Colonic mucosa (tissue), 4 donors: ENCODE data around the gene MACROD2. TPM values are rescaled to one million over a fixed set of nuclear protein-coding genes. Genes with fewer than 3 reads are reported as not detected.

ENCODE experiments used
- DNase-seq: peaks from one replicate; pipeline ENCODE4 v3.0.0-alpha.2; 2020
- H3K27ac ChIP-seq: fragments of 200-600 bp; one replicate; pipeline ENCODE4 v1.8.0; 2021
- H3K27me3 ChIP-seq: fragments of 200-600 bp; one replicate; pipeline ENCODE4 v1.8.0; 2021
- H3K36me3 ChIP-seq: fragments of 200-600 bp; one replicate; pipeline ENCODE4 v1.8.0; 2021
- H3K4me1 ChIP-seq: fragments of 200-600 bp; one replicate; pipeline ENCODE4 v1.8.0; 2021; ENCODE audit warnings: mild to moderate bottlenecking
- H3K4me3 ChIP-seq: fragments of 200-600 bp; one replicate; pipeline ENCODE4 v1.8.0; 2021
- H3K9ac ChIP-seq, 2 donors: one replicate each; pipeline ENCODE4 v1.7.0; 2013; ENCODE audit warnings: control low read depth in 2 of 2, low read depth in 2 of 2, low read length in 2 of 2
- H3K9me3 ChIP-seq: fragments of 200-600 bp; one replicate; pipeline ENCODE4 v1.8.0; 2021
- intact Hi-C: fragments of 100-400 bp; cut with DNase I; formaldehyde crosslinking; loops from one replicate; pipeline ENCODE4 v1.14.1; 2022
- total RNA-seq, 2 donors: library from RNA; stranded (reverse); fragmentation: NEBNext Ultra II Directional in 1 of 2; extraction: Animal tissue kit (Norgen Biotek cat#: 25700) in 1 of 2; gene quantifications; one replicate each; pipeline ENCODE4 v1.2.1, GENCODE V29; 2021
- TF ChIP-seq, protein P1 (sequence below): fragments of 200-600 bp; IDR thresholded peaks from one replicate; pipeline ENCODE4 v1.8.0; 2022; ENCODE audit warnings: antibody characterized with exemption, mild to moderate bottlenecking
- donor health status: healthy.
- donor health status: DM: no; HTN: no; CAD: no.
- donor health status: DM: no; HTN: no; CAD: no.

MACROD2 gene
- total RNA-seq, 2 donors from 2014 or later, result 3.2 to 3.3 TPM

- DNase-seq, result no peak
- no peak overlapping the region for H3K9ac ChIP-seq
- no peak overlapping the region for H3K27ac ChIP-seq
- no peaks in the 10 kb centered on the region for H3K36me3 ChIP-seq
- no peak overlapping the region for H3K4me3 ChIP-seq
- H3K27me3 ChIP-seq, result no peaks in the 10 kb centered on the region
- intact Hi-C loops, result no loop called here
- TF ChIP-seq, protein P1, sequence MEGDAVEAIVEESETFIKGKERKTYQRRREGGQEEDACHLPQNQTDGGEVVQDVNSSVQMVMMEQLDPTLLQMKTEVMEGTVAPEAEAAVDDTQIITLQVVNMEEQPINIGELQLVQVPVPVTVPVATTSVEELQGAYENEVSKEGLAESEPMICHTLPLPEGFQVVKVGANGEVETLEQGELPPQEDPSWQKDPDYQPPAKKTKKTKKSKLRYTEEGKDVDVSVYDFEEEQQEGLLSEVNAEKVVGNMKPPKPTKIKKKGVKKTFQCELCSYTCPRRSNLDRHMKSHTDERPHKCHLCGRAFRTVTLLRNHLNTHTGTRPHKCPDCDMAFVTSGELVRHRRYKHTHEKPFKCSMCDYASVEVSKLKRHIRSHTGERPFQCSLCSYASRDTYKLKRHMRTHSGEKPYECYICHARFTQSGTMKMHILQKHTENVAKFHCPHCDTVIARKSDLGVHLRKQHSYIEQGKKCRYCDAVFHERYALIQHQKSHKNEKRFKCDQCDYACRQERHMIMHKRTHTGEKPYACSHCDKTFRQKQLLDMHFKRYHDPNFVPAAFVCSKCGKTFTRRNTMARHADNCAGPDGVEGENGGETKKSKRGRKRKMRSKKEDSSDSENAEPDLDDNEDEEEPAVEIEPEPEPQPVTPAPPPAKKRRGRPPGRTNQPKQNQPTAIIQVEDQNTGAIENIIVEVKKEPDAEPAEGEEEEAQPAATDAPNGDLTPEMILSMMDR, result no peak
- H3K4me1 ChIP-seq, result no peaks in the 10 kb centered on the region
- H3K9me3 ChIP-seq, result no peaks in the 10 kb centered on the region
Observed at GRCh38 chr20:15209537-15209936, 1214.2 kb downstream of the MACROD2 start.

DNA sequence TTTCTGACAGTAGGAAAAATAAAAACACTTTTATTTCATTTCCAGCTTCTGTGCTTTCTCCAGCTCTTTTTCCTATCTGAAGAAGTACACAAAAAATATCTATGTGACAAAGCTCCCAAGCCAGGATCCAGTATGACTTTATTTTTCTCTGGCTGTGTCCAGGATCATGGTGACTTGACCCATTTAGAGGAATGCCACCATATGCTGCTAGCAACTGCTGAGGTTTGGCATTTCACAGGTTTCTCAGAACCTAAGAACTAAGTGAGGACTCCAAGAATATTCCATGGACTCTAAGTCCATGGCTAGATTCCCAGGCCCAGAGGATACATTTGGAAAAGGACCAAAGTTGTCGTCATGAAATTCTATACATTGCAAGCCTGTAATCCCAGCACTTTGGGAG, 1218.7 kb downstream of the MACROD2 start:
- H3K4me3 ChIP-seq, result no peak overlapping the region
- intact Hi-C loops, result no loop called here

GRCh38 chr20:15220009-15220656, 1224.8 kb downstream of the MACROD2 start:
- DNase-seq, result no peak
- no peaks in the 10 kb centered on the region for H3K27me3 ChIP-seq
- no peaks in the 10 kb centered on the region for H3K9me3 ChIP-seq
- TF ChIP-seq, protein P1, result no peak
- H3K27ac ChIP-seq, result no peak overlapping the region
- intact Hi-C loops, result no loop called here
- H3K36me3 ChIP-seq, result no peaks in the 10 kb centered on the region
- H3K4me3 ChIP-seq, result no peak overlapping the region
- no peaks in the 10 kb centered on the region for H3K4me1 ChIP-seq
- no peak overlapping the region for H3K9ac ChIP-seq

More for the DNA sequence above, 1218.7 kb downstream of the MACROD2 start:
- no peaks in the 10 kb centered on the region for H3K4me1 ChIP-seq
- no peaks in the 10 kb centered on the region for H3K36me3 ChIP-seq
- no peak for DNase-seq
- no peak overlapping the region for H3K9ac ChIP-seq
- TF ChIP-seq, protein P1, result no peak
- H3K27ac ChIP-seq, result no peak overlapping the region
- H3K27me3 ChIP-seq, result no peaks in the 10 kb centered on the region
- H3K9me3 ChIP-seq, result no peaks in the 10 kb centered on the region

DNA sequence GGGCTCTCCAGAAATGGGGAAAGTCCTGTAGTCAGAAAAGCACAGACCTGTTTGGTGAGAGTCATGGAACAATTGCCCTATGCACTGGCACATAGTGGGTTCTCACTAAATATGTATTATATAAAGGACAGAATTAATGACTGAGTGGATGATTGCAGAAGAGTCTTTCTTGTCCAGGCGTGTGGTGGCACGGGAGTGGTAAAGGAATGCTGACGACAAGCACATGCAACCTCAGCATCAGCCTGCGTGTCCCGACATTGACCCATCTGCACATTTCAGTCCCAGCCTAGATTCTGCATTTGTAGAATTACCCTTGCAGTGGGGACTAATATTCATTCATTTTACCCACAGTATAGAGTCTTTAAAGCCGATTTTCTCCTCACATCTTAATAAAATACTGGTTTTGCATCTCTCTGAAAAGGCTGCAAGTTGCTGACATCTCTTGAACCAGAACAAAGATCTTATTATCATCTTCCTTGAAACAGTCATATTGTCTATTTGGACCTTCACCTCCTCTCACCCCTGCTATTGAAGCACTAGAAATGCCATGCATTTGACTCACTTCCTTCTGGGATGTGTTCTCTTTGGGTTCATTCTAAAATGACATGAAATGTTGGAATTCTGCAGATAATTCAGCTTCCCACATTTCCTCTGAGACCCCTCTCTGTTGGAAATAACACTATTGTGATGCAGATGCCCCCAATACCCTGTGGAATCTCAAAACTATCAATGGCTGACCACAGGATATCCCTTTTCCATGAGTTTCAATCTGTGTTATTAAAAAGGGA, 1225.7 kb downstream of the MACROD2 start:
- no peaks in the 10 kb centered on the region for H3K27me3 ChIP-seq
- no peak for DNase-seq
- no peaks in the 10 kb centered on the region for H3K4me1 ChIP-seq
- H3K36me3 ChIP-seq, result no peaks in the 10 kb centered on the region
- H3K27ac ChIP-seq, result no peak overlapping the region
- no peak overlapping the region for H3K9ac ChIP-seq
- no peaks in the 10 kb centered on the region for H3K9me3 ChIP-seq
- no peak overlapping the region for H3K4me3 ChIP-seq
- TF ChIP-seq, protein P1, result no peak
- intact Hi-C loops, result no loop called here

- Histone ChIP-seq H3K27me3 (no peaks in the 10 kb centered on the region), H3K9me3 (no peaks in the 10 kb centered on the region), H3K9ac (no peak overlapping the region), H3K4me3 (no peak overlapping the region), H3K4me1 (no peaks in the 10 kb centered on the region), H3K36me3 (no peaks in the 10 kb centered on the region), H3K27ac (no peak overlapping the region)
- TF ChIP-seq, protein P1, result no peak
- intact Hi-C loops, result no loop called here
- no peak for DNase-seq
Observed at GRCh38 chr20:15222502-15223330, 1227.4 kb downstream of the MACROD2 start.
